Measurements from ENCODE around the gene FOXM1. TPM values are rescaled to one million over a fixed set of nuclear protein-coding genes. Genes with fewer than 3 reads are reported as not detected.
A peak's percentile ranks its signal among the peaks of the same experiment; 100 is the strongest.

FOXM1 gene, protein sequence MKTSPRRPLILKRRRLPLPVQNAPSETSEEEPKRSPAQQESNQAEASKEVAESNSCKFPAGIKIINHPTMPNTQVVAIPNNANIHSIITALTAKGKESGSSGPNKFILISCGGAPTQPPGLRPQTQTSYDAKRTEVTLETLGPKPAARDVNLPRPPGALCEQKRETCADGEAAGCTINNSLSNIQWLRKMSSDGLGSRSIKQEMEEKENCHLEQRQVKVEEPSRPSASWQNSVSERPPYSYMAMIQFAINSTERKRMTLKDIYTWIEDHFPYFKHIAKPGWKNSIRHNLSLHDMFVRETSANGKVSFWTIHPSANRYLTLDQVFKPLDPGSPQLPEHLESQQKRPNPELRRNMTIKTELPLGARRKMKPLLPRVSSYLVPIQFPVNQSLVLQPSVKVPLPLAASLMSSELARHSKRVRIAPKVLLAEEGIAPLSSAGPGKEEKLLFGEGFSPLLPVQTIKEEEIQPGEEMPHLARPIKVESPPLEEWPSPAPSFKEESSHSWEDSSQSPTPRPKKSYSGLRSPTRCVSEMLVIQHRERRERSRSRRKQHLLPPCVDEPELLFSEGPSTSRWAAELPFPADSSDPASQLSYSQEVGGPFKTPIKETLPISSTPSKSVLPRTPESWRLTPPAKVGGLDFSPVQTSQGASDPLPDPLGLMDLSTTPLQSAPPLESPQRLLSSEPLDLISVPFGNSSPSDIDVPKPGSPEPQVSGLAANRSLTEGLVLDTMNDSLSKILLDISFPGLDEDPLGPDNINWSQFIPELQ
- total RNA-seq (ENCODE audit: low replicate concordance), result 38.2 and 50.9 TPM in 2 replicates

DNA sequence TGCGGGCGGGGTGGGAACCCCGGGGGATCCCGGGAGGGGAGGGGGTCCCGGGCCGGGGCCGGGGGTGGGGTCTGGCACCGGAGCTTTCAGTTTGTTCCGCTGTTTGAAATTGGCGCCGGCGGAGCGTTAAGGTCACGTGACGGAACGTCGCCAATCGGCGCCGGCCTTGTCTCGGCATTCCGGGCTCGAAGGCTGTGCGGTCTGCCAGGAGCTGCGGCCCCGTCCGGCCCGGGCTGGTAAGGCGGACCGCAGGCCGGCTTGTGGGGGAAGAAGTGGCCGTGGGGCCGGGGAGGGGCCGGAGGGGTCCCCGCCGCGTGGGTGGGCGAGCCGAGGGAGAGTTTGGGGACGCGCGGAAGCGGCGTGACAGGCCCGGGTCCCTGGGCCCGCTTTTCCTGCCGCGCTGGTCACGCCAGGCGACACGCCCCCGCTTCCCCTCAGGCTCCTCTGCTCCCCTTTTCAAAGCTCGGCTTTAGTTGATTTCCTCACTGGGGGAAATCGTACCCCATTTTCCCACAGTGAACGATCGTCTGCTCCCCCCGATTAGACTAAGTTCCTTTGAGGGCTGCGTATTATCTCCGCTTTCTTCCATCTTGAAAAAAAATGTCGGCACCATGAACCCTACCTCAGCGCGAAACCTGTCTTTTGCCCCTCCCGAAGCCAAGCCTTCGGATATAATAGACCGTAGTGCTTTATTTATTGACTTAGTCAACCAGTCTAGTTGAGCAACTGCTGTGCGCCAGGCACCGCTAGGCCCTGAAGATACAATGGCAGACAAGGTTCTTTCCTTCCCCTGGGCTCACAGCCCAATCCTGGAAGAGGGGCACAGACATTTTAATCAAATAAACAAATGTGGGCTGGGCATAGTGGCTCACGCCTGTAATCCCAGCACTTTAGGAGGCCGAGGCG, at the start of gene FOXM1, which contains the start of gene RHNO1:
FOXM1 (minus strand) TSS at position 128 of the 906 bp plus-strand sequence. CDS start 2,696 bp downstream, outside the sequence.
RHNO1 (plus strand) TSS at position 177 of the 906 bp plus-strand sequence. CDS start 8,144 bp downstream, outside the sequence.
- Histone ChIP-seq H3K9me3 (ENCODE audit: low read depth) (no peaks in the 10 kb centered on the region), H3F3A (ENCODE audit: low read depth) (peaks cover 36% of the 10 kb centered on the region), H3K4me1 (peaks cover 26% of the 10 kb centered on the region), H3K4me2 (peak within 1 kb of the TSS; percentile 89), H4K20me1 (ENCODE audit: low read depth) (peaks cover 50% of the 10 kb centered on the region), H3K4me3 (peak within 1 kb of the TSS; percentile 84), H3K79me2 (ENCODE audit: low read depth) (peaks cover 99% of the 10 kb centered on the region), H3K27ac (peak within 1 kb of the TSS; percentile 70), H3K9ac (peak within 1 kb of the TSS; percentile 68), H3K27me3 (no peaks in the 10 kb centered on the region), H3K36me3 (peaks cover 5% of the 10 kb centered on the region), H2AFZ (replicated peaks) (peak within 1 kb of the TSS; percentile 80)
- Mint-ChIP-seq H3K27me3 (ENCODE audit: insufficient read depth, low read depth) (no peaks in the 10 kb centered on the region), H3K27ac (peak within 1 kb of the TSS; percentile 94), H3K36me3 (peaks cover 8% of the 10 kb centered on the region), H3K4me3 (peak within 1 kb of the TSS; percentile 99), H3K4me1 (peaks cover 31% of the 10 kb centered on the region), H3K9me3 (no peaks in the 10 kb centered on the region)
- peak; percentile 96 for DNase-seq (ENCODE audit: low spot score)
- no peak for TF ChIP-seq EZH2 (IDR thresholded peaks at IDR 0.05)
- TF ChIP-seq EZH2phosphoT487 (IDR thresholded peaks at IDR 0.05), result no peak
- TF ChIP-seq, protein P1, sequence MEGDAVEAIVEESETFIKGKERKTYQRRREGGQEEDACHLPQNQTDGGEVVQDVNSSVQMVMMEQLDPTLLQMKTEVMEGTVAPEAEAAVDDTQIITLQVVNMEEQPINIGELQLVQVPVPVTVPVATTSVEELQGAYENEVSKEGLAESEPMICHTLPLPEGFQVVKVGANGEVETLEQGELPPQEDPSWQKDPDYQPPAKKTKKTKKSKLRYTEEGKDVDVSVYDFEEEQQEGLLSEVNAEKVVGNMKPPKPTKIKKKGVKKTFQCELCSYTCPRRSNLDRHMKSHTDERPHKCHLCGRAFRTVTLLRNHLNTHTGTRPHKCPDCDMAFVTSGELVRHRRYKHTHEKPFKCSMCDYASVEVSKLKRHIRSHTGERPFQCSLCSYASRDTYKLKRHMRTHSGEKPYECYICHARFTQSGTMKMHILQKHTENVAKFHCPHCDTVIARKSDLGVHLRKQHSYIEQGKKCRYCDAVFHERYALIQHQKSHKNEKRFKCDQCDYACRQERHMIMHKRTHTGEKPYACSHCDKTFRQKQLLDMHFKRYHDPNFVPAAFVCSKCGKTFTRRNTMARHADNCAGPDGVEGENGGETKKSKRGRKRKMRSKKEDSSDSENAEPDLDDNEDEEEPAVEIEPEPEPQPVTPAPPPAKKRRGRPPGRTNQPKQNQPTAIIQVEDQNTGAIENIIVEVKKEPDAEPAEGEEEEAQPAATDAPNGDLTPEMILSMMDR (IDR thresholded peaks at IDR 0.05), result peak; percentile 15

DNA sequence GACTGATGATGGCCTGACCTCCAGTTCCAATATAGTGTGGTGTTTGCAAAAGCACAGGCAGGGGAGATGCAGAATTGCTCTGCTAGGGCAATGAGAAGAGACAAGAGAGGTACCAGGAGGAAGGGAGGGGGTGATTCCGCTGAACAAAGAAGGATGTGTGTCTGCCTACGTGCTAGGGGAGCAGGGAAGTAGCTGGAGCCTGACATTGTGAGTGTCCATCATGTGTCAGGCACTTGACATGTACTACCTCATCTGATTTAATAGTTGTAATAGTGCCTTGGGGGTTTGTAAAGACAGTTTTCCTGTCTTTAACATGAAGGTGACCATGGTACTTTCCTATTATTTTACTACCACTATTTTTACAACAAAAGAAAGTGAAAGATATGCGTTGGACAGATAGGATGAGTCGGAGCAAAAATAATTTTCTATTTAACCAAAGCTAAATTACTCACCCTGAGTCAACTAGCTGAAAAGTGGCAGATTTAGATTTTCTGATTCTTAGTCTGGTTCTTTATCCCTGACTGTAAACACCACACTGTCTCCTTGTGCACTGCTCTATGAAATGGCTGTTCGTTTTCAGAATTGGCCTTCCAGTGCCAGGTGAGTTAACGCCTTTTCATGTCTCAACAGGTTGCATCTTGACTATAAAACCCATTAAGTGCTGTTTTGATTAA, 48.5 kb upstream of the FOXM1 start:
- H3K4me3 ChIP-seq, result no peak overlapping the region
- DNase-seq (ENCODE audit: low spot score), result no peak
- peaks cover 4% of the 10 kb centered on the region for H3K36me3 ChIP-seq
- peaks cover 37% of the 10 kb centered on the region for H3K36me3 Mint-ChIP-seq
- no peaks in the 10 kb centered on the region for H3K79me2 ChIP-seq (ENCODE audit: low read depth)
- no peaks in the 10 kb centered on the region for H3K9me3 ChIP-seq (ENCODE audit: low read depth)
- H3K9ac ChIP-seq, result no peak overlapping the region
- H3K4me1 Mint-ChIP-seq, result no peaks in the 10 kb centered on the region
- H3K27ac ChIP-seq, result no peak overlapping the region
- H2AFZ ChIP-seq (replicated peaks), result no peak overlapping the region
- H3K9me3 Mint-ChIP-seq, result no peaks in the 10 kb centered on the region
- no peak overlapping the region for H3K4me3 Mint-ChIP-seq
- no peaks in the 10 kb centered on the region for H3F3A ChIP-seq (ENCODE audit: low read depth)
- no peaks in the 10 kb centered on the region for H3K4me1 ChIP-seq
- H3K27me3 ChIP-seq, result no peaks in the 10 kb centered on the region
- H3K27me3 Mint-ChIP-seq (ENCODE audit: insufficient read depth, low read depth), result no peaks in the 10 kb centered on the region
- no peak overlapping the region for H3K4me2 ChIP-seq
- no peak for TF ChIP-seq EZH2phosphoT487 (IDR thresholded peaks at IDR 0.05)
- TF ChIP-seq, protein P1 (IDR thresholded peaks at IDR 0.05), result no peak
- no peak for TF ChIP-seq EZH2 (IDR thresholded peaks at IDR 0.05)
- no peaks in the 10 kb centered on the region for H4K20me1 ChIP-seq (ENCODE audit: low read depth)
- H3K27ac Mint-ChIP-seq, result no peak overlapping the region

DNA sequence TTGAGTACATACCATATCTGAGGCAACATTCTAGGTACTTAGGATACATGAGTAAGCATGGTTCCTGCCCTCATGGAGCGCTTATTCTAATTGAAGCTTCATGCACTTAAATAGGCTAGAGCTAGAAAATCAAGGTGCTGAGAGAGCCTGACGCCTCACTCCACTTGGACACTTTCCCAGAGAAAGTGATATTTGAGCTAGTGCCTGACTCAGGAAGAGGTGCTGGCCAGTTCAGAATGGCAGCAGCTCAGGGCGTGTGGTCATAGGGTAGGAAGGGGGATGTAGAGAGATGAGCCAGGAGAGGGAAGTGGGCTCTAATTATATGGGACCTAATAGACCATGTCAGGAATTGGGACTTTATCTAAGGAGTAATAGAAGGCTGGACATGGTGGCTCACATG, 47.0 kb upstream of the FOXM1 start:
- H3K36me3 Mint-ChIP-seq, result peaks cover 36% of the 10 kb centered on the region
- H3K4me2 ChIP-seq, result no peak overlapping the region
- H3K36me3 ChIP-seq, result peaks cover 4% of the 10 kb centered on the region

More for the DNA sequence above, 47.0 kb upstream of the FOXM1 start:
- no peaks in the 10 kb centered on the region for H3F3A ChIP-seq (ENCODE audit: low read depth)
- H3K4me3 ChIP-seq, result no peak overlapping the region
- H3K4me3 Mint-ChIP-seq, result no peak overlapping the region
- no peaks in the 10 kb centered on the region for H3K9me3 Mint-ChIP-seq
- H3K27me3 ChIP-seq, result no peaks in the 10 kb centered on the region
- H2AFZ ChIP-seq (replicated peaks), result no peak overlapping the region
- no peak overlapping the region for H3K9ac ChIP-seq
- no peaks in the 10 kb centered on the region for H3K4me1 ChIP-seq
- H3K27ac Mint-ChIP-seq, result no peak overlapping the region
- no peaks in the 10 kb centered on the region for H3K4me1 Mint-ChIP-seq
- TF ChIP-seq, protein P1 (IDR thresholded peaks at IDR 0.05), result no peak
- TF ChIP-seq EZH2phosphoT487 (IDR thresholded peaks at IDR 0.05) (no peak), EZH2 (IDR thresholded peaks at IDR 0.05) (no peak)
- no peaks in the 10 kb centered on the region for H3K79me2 ChIP-seq (ENCODE audit: low read depth)
- no peak for DNase-seq (ENCODE audit: low spot score)
- H4K20me1 ChIP-seq (ENCODE audit: low read depth), result no peaks in the 10 kb centered on the region
- no peaks in the 10 kb centered on the region for H3K27me3 Mint-ChIP-seq (ENCODE audit: insufficient read depth, low read depth)
- no peaks in the 10 kb centered on the region for H3K9me3 ChIP-seq (ENCODE audit: low read depth)
- no peak overlapping the region for H3K27ac ChIP-seq
